ENCODE results near the gene SULT4A1. TPM values are rescaled to one million over a fixed set of nuclear protein-coding genes. Genes with fewer than 3 reads are reported as not detected.

SULT4A1 gene
- total and polyA plus RNA-seq, 2 of the 4 experiments (the other 2 are of a cell fraction), result 1.1 to 5.2 TPM

- Histone ChIP-seq H3K4me1 (ENCODE audit: control insufficient read depth, insufficient read depth, low read length) (no peaks in the 10 kb centered on the region), H4K5ac (ENCODE audit: low read depth, low read length) (no peak overlapping the region), H3K9me1 (ENCODE audit: insufficient read depth, low read length) (no peaks in the 10 kb centered on the region), H3K9me3 (ENCODE audit: control insufficient read depth, insufficient read depth, low read length) (no peaks in the 10 kb centered on the region), H3K27me3 (ENCODE audit: control insufficient read depth, insufficient read depth, low read length) (no peaks in the 10 kb centered on the region; the same call in 1 of the 2 replicates), H3K4me3 (ENCODE audit: insufficient read depth, low read depth, low read length) (no peak overlapping the region), H3K4ac (ENCODE audit: low read depth, low read length) (no peak overlapping the region), H2BK20ac (ENCODE audit: low read depth, low read length) (no peak overlapping the region), H2AFZ (replicated peaks; ENCODE audit: low read length, poor library complexity) (peak overlapping the region; percentile 23), H3K56ac (ENCODE audit: extremely low read depth, insufficient read depth, low read length) (no peak overlapping the region), H4K91ac (ENCODE audit: insufficient read depth, low read depth, low read length) (no peak overlapping the region), H2AK5ac (ENCODE audit: low read depth, low read length) (no peak overlapping the region), H3K9ac (ENCODE audit: low read depth, low read length) (no peak overlapping the region), H3K79me1 (ENCODE audit: low read depth in 1 of 2, low read length in 2 of 2) (no peaks in the 10 kb centered on the region), H2BK15ac (ENCODE audit: low read depth, low read length) (no peak overlapping the region), H4K8ac (ENCODE audit: low read depth in 2 of 2, low read length in 2 of 2) (no peak overlapping the region), H3K23ac (ENCODE audit: low read depth, low read length) (no peak overlapping the region), H2BK120ac (ENCODE audit: low read depth, low read length) (no peak overlapping the region), H2AK9ac (replicated peaks; ENCODE audit: low read depth, low read length, poor library complexity) (no peak overlapping the region), H3K27ac (ENCODE audit: insufficient read depth, low read length) (no peak overlapping the region), H4K20me1 (ENCODE audit: insufficient read depth, low read length) (no peaks in the 10 kb centered on the region), H3K36me3 (ENCODE audit: control insufficient read depth, insufficient read depth, low read length) (peaks cover 9% of the 10 kb centered on the region; the same call in 1 of the 2 replicates), H3K18ac (ENCODE audit: low read depth, low read length) (no peak overlapping the region), H2BK5ac (ENCODE audit: low read depth, low read length, poor library complexity, severe bottlenecking) (no peak overlapping the region), H3K4me2 (ENCODE audit: low read depth, low read length) (no peak overlapping the region), H3K14ac (replicated peaks; ENCODE audit: low read depth, low read length) (no peak overlapping the region)
- intact Hi-C loops (cut with micrococcal nuclease) (no loop called here), in situ Hi-C loops (cut with MboI; ENCODE audit: low sequenced_read_pairs) (no loop called here), dilution Hi-C loops (cut with HindIII; ENCODE audit: low sequenced_read_pairs, unreplicated experiment) (no loop called here)
- CTCF ChIA-PET, result no interaction called here
- ATAC-seq (ENCODE audit: low read depth) (no peak), DNase-seq (no peak)
- POLR2A ChIA-PET (ENCODE audit: unreplicated experiment), result no interaction called here
- WGBS, 2 experiments (ENCODE audit: extremely low coverage in 2 of 2, insufficient read length in 1 of 2), result no CpG with 5 or more reads among the region's 25 CpGs
- no TSS peak for BruUV-seq (replicated peaks)
- no peak for TF ChIP-seq MXI1 (IDR thresholded peaks at IDR 0.05; ENCODE audit: borderline replicate concordance, low read depth, low read length)
- no peak for TF ChIP-seq USF2 (IDR thresholded peaks at IDR 0.05; ENCODE audit: low read depth, low read length)
- TF ChIP-seq CHD1 (IDR thresholded peaks at IDR 0.05; ENCODE audit: low read depth, low read length), result no peak
- TF ChIP-seq SMC3 (IDR thresholded peaks at IDR 0.05; ENCODE audit: low read depth, low read length), result no peak
- no peak for TF ChIP-seq FOS (IDR thresholded peaks at IDR 0.05; ENCODE audit: low read depth, low read length)
- no peak for TF ChIP-seq NFE2L2 (IDR thresholded peaks at IDR 0.05; ENCODE audit: low read depth, low read length)
- no peak for TF ChIP-seq ELK1 (IDR thresholded peaks at IDR 0.05; ENCODE audit: borderline replicate concordance, low read depth, low read length)
- TF ChIP-seq RFX5 (IDR thresholded peaks at IDR 0.05; ENCODE audit: low read depth, low read length), result no peak
- TF ChIP-seq MAFK (IDR thresholded peaks at IDR 0.05; ENCODE audit: low read depth, low read length), result no peak
- no peak for TF ChIP-seq BHLHE40 (IDR thresholded peaks at IDR 0.05; ENCODE audit: low read depth, low read length)
- TF ChIP-seq CTCF (conservative IDR thresholded peaks at IDR 0.05; ENCODE audit: low read depth, low read length), result no peak
- TF ChIP-seq MAZ (IDR thresholded peaks at IDR 0.05; ENCODE audit: borderline replicate concordance, low read depth, low read length), result no peak
- TF ChIP-seq POLR2A (IDR thresholded peaks at IDR 0.05; ENCODE audit: low read depth, low read length), result no peak
- no peak for TF ChIP-seq CEBPB (IDR thresholded peaks at IDR 0.05; ENCODE audit: low read depth, low read length)
- TF ChIP-seq RAD21 (IDR thresholded peaks at IDR 0.05; ENCODE audit: low read length), result no peak
These were observed 23.6 kb downstream of the SULT4A1 start for GRCh38 chr22:43838571-43839307.
